NCI-H774 (cell line): ENCODE results near the gene CHRNA4.
"Not testable (repeated sequence)": the region's sequence is repeated elsewhere in the genome, so short reads cannot be mapped to it uniquely, and the experiment has no call there.

ENCODE experiments used
- DNase-seq: peaks from one replicate; lab custom pipeline; 2025; lab: John Stamatoyannopoulos, UW

The CHRNA4 gene

DNA sequence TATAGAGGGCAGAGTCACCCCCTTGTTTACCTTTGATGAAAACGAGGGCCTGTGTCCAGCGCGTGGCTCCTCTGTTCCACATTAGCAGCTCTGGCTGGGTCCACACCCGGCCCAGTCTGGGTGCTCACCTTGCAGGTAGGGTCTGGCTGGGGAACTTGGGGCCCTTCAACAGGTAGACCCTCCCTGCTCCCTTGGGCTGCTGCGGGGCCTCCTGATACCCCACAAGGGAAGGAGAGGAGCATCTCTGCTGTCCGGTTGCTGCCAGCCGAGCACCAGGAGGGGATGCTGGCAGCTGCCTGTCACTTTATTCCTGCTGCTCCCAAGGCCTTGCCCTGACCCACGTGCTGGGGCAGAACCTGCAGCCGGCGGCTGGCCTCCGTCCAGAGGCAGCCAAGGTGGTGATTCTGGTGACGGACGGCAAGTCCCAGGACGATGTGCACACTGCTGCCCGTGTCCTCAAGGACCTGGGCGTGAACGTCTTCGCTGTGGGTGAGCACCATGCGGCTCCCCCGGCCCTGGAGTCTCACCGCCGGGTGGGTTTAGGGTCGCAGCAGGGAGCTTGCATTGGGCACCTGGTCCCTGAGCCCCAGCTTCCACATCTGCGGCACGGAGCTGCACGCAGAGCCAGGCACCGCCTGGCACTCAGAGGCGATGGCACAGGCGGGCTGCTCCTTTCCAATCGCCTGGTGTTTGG is 52.8 kb downstream of the CHRNA4 start:
- no peak for DNase-seq

DNA sequence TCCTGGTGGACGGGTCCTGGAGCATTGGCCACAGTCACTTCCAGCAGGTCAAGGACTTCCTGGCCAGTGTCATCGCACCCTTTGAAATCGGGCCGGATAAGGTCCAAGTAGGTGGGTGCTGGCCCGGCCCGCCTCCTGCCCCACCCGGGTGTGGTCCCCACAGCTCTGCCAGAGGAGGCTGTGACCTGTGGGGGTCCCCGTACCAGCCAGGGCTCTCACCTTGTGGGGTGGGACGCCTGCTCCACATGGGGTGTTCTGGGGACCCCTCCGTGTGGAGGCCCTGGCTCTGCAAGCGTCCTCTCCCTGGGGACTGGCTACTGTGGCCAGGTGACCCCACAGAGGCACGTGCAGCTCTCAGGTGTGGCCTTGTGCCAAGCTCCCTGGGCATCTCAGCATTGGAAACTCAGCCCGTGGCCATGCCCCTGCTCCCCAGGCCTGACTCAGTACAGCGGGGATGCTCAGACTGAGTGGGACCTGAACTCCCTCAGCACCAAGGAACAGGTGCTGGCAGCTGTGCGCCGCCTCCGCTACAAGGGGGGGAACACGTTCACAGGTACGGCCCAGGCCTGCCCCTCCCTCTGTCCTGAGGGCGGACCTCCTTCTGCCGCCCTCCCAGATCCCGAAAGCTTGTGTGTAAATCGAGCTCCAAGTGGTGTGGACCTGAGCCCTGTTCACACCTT is 53.5 kb downstream of the CHRNA4 start:
- no peak for DNase-seq

DNA sequence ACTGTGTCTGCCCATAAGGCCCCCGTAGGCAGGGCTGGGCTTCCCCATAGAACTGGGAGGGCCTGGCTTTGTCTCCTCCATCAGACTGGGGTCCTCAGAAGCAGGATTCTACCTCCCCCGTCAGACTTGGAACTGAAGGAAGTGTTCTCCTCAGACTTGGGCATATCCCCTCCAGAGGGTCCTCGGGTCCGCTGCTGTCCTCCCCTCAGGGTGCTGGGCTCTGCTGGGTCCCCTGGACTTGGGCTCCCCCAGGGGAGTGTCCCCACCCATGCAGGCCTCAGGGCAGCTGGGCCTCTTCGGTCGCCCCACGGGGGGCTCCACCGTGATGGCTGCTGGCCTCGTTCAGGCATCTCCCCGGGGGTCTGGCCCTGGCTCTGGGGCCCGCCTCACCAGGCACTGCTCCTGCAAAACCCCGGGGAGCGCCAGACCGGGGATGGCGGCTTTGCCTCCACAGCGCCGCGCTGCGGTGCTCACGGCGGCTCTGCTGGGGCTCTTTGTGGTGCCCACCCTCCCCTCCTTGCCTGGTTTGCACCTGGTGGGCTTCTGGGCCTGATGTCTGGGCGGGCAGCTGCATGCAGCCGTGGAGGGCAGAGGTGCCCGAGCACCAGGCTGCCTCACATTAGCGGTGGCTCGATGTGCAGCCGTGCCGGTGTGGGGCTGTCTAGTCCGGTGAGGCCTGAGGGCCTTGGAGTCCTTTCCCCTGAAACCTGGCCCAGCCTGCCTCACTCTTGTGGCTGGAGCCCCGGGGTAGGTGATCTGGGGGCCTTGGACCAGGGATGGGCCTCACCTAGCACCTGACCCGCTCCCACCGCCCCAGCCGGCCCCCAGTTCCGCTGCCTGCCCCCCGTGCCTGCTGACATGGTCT is 54.2 kb downstream of the CHRNA4 start:
- no peak for DNase-seq

DNA sequence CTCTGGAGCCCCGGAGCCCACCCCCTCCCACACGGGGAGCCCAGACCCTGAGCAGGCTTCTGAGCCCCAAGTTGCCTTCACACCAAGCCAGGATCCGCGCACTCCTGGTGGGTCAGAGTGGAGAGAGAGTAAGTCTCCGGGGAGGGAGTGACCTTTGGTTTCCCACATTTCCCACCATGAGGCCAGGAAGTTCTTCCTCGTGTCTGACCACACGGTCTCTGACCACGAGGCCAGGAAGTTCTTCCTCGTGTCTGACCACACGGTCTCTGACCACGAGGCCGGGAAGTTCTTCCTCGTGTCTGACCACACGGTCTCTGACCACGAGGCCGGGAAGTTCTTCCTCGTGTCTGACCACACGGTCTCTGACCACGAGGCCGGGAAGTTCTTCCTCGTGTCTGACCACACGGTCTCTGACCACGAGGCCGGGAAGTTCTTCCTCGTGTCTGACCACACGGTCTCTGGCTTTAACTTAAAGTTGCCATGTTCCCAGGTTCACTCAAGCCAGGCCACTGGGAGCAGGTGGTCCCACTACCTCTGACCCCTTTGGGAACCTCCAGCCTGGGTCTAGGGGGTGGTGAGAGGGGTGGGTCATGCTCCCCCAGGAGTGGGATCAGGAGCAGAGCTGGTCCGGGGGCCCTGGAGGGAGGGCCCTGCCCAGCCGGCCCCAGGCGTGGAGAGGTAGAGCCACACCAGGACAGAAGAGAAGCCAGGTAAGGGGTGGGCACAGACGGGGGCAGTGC is 55.0 kb downstream of the CHRNA4 start:
- not testable (repeated sequence) for DNase-seq

- no peak for DNase-seq
Measured at GRCh38 chr20:63305393-63305792, 55.8 kb downstream of the CHRNA4 start.

GRCh38 chr20:63303095-63303666 is 58.0 kb downstream of the CHRNA4 start:
- DNase-seq: no peak

- DNase-seq: no peak
Measured at GRCh38 chr20:63301671-63302070, 59.5 kb downstream of the CHRNA4 start.

DNA sequence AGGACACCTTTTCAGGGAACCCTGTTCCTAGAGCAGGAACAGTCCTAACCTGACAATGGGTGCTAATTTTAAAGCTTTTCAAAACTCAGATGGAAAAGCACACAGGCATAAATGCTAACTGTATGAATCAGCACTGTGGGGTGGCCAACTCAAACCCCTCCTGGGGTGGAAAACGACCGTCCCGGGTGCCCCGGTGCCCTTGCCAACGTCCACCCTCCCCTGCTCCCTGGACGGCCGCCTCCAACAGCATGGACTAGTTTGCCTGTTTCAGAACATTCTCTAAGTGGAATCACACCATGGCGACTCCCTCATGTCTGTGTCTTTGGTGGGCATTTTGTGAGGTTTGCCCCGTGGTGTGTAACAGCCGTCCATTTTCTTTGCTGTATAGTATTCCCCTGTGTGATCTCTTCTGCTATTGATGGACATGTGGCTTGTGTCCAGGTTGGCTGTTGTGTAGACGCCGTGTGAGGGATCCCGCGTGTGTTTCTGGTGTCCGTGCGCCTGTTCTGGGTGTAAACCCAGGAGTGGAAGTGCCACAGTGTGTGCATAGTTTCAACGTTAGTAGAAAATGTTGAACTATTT is 62.3 kb downstream of the CHRNA4 start:
- no peak for DNase-seq

DNA sequence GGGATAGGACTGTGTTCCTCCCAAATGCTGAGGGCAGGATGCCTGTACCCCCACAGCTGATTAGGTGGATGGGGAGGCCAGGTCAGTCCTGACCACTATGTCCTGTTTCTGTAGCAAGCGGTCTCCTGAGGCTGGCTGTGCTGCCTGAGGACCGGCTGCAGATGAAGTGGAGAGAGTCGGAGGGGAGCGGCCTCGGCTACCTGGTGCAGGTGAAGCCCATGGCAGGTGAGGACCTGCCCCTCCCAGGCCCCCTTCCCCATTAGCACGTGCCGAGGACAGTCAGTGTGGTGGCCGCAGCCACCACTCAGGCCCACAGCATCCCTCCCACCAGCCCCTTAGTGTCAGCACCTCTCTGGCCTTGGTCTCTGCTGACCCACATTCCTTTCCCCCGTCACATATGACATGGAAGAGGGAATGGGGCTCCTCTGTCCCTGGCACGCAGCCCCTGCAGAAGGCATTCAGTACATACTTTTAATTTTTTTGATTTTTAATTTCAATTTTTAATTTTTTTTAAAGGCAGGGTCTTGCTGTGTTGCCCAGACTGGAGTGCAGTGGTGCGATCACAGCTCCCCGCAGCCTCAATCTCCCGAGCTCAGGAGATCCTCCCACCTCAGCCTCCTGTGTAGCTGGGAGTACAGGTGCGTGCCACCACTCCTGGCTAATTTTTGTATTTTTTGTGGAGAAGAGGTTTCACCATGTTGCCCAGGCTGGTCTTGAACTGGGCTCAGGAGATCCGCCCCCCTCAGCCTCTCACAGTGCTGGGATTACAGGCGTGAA is 63.2 kb downstream of the CHRNA4 start:
- no peak for DNase-seq

DNA sequence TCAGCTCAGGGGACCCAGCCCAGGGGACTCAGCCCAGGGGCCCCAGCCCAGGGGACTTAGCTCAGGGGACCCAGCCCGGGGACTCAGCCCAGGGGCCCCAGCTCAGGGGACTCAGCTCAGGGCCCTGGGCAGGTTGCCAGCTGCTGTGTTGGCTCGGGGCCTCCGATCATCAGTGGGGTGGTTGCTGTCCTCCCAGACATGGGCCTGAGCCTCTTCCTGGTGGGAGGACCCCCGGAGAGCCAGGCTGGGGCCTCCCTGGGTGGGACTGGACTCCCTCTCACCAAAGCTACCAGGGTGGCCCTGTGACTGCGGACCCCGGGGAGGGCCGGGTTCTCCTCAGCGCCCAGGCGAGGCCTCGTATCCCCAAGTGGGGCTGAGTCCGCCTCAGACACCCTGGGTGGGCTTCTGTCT is 63.8 kb downstream of the CHRNA4 start:
- DNase-seq: no peak

GRCh38 chr20:63296531-63297299 is 64.4 kb downstream of the CHRNA4 start:
- no peak for DNase-seq

DNA sequence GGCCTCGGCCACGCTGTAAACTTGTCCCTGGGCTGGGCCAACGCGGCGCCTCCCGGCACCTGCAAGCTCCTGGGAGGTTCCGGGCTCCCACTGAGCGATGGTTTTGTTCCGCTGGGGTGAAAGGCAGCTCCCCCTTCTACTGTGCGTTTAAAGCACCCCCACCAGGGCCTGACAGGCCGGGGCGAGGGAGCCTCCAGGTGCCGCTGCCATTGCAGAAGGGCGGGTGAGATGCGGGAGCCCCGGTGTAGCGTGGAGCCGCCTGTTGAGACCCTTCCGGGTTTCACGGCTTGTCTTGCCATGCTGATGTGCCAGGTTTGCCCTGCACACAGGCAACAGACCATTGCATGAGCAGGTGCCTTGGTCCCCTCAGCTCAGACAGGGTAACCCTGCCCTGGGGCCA is 65.3 kb downstream of the CHRNA4 start:
- no peak for DNase-seq

DNA sequence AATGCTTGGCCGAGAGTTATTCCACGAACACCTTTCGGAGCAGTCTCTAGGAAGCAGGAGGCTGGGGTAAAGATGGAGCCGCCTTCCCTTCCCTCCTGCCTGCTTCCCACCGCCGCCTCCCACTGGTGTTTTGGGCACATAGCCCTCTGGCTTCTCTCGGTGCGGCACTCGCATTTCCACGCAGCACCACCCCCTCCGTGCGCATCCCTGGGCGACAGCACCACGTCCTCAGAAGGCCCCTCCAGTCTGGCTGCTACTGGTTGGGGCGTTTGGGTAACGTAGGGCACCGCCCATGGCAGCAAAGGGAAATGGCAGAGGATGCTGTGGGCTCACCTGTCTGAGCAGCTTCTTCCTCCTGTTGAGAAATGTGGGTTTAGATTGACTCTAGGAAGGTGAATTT is 65.7 kb downstream of the CHRNA4 start:
- DNase-seq: no peak

- DNase-seq: no peak
Measured at GRCh38 chr20:63295018-63295417, 66.1 kb downstream of the CHRNA4 start.

DNA sequence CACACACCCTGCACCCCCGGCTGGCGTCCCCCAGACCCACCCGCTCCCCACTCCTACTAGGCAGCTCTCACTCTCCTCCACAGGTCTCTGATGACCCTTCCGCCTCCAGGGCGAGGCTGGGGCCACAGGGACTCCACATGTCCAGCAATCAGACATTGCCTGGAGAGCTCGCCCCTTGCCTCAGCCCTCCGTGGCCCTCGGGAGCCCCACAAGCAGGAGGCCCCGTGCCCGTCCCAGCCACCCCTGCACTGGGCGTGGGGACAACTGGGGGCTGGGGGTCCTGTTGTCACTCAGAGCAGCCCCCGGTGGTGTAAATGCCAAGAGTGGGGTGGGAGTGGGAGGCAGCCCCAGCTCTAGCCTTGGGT is 66.6 kb downstream of the CHRNA4 start:
- DNase-seq: no peak

DNA sequence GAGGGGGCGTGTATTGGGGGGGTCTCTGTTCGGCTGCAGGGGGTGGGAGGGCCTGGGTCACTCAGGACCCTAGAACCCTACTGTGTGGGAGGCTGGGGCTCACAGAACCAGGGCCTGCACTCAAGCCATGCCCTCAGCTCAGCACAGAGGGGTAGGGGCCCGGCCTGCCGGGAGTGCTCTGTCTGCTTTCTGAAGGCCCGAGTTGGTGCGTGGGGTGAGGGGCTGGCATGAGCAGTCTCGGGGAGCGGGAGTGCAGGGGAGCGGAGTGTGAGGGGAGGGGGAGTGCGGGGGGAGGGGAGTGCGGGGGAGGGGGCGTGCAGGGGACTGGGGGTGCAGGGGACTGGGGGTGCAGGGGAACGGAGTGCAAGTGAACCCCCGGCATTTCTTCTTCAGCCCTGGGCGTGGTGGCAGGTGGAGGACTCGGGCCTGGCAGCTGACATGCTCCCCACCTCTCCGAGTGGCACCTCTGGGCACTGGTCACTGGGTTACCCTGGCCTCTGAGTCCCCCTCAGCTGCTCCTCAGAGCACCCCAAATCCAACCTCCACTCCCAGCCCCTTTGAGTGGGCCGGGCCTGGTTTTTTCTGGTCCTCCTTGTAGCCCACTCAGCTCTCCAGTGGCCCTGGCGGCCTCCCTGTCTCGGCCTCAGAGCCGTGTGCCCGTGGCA is 67.1 kb downstream of the CHRNA4 start:
- no peak for DNase-seq

DNA sequence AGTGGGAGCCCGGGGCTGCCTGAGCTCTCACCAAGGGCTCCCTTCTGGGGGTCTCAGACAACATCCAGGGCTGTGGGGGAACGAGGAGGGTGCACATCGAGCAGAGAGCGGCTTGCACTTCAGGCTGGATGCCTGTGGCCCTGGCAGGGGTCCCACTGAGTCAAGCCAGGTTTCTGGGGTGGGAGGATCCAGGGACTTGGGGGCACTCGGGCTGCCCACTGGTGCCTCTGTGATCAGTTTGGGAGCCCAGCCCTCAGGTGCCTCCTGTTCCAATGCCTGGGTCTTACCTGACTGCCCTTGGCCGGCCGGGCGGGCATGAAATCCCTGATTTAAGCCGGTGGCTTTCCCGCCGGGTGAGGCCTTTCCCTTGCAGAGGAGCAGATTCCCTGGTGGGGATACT is 67.7 kb downstream of the CHRNA4 start:
- DNase-seq: no peak
